Ovary (tissue), 9 donors: Measurements from ENCODE around the gene ZKSCAN5. TPM values are rescaled to one million over a fixed set of nuclear protein-coding genes. Genes with fewer than 3 reads are reported as not detected.

ENCODE experiments used
- DNase-seq, 5 donors: peaks; one replicate each; pipeline ENCODE4 v3.0.0-alpha.2; 2019 to 2020
- H3K27ac ChIP-seq, 2 donors: fragments of 200-600 bp; one replicate each; pipeline versions ENCODE4 v1.5.1 to v1.8.0; 2019 to 2022
- H3K27me3 ChIP-seq: fragments of 200-600 bp; one replicate; pipeline ENCODE4 v1.8.0; 2022
- H3K36me3 ChIP-seq: fragments of 200-600 bp; sonication (generic); one replicate; pipeline ENCODE4 v1.5.1; 2019
- H3K4me1 ChIP-seq: one replicate; pipeline ENCODE4 v1.8.1; 2013; ENCODE audit warnings: mild to moderate bottlenecking, moderate library complexity; ENCODE audit not compliant: insufficient read depth
- H3K4me3 ChIP-seq: fragments of 200-600 bp; sonication (generic); one replicate; pipeline ENCODE4 v1.5.1; 2017
- H3K9me3 ChIP-seq, 2 donors: fragments of 200-600 bp in 1 of 2; sonication (generic) in 1 of 2; one replicate each; pipeline versions ENCODE4 v1.5.1 to v1.8.1; 2013 to 2019; ENCODE audit warnings: mild to moderate bottlenecking in 1 of 2, moderate library complexity in 1 of 2
- EP300 ChIP-seq: sonication (generic); formaldehyde crosslinking; IDR thresholded peaks from one replicate; pipeline ENCODE4 v1.6.1; 2017; ENCODE audit warnings: antibody characterized with exemption
- POLR2A ChIP-seq: fragments of 450-650 bp; IDR thresholded peaks from one replicate; pipeline ENCODE4 v1.6.1; 2017; ENCODE audit warnings: antibody characterized with exemption, mild to moderate bottlenecking, moderate library complexity
- WGBS, 3 donors: extraction: QIAGEN DNeasy Blood & Tissue Kit in 1 of 3; methylation state at CpG; one replicate each; pipeline versions ENCODE4 v1.1.5 to v1.1.7; 2013 to 2017; 5-methylcytosine and 5-hydroxymethylcytosine counted together
- intact Hi-C, 4 donors: fragments of 100-400 bp; cut with DNase I; formaldehyde crosslinking; loops; one replicate each; pipeline versions ENCODE4 v1.11.0 to v1.15.1; 2022 to 2023
- polyA plus RNA-seq, 2 donors: library from polyadenylated mRNA; stranded (reverse); fragments of 200-250 nt in 1 of 2; fragments of 350-450 nt in 1 of 2; fragmentation: Illumina TruSeq in 1 of 2; extraction: RNeasy Lipid Tissue Mini Kit (QIAGEN cat#74804) in 1 of 2; gene quantifications; one replicate each; pipeline ENCODE4 v1.2.3, GENCODE V29; 2013 to 2014
- total RNA-seq, 7 donors: library from RNA; depleted of rRNA in 2 of 7; stranded (reverse); fragments of >200 nt in 2 of 7; fragmentation: NEBNext Ultra II Directional in 3 of 7; extraction: Animal tissue kit (Norgen Biotek cat#: 25700) in 3 of 7; gene quantifications; one replicate each; pipeline versions ENCODE4 v1.1.0 to v1.2.4, GENCODE V29; 2016 to 2023
- TF ChIP-seq, protein P1 (sequence below), 3 donors: fragments of 450-650 bp in 2 of 3; fragments of 200-600 bp in 1 of 3; IDR thresholded peaks; one replicate each; pipeline versions ENCODE4 v1.5.1 to v1.8.0; 2016 to 2022; ENCODE audit warnings: antibody characterized with exemption in 3 of 3, mild to moderate bottlenecking in 1 of 3
- donor health status: DM: no; HTN: no; CAD: no; lungs with moderate emphysema.
- donor health status: DM: no; HTN: no; CAD: no.
- donor health status: Bipolar disorder and iron deficiency.
- donor health status: DM: yes; HTN: yes; CAD: no.
- donor health status: DM: no; HTN: no; CAD: no.
- donor health status: DM: yes; HTN: yes; CAD: no.

ZKSCAN5 gene
- total and polyA plus RNA-seq, 9 donors, result 5.2 to 12.1 (median 8.6) TPM

DNA sequence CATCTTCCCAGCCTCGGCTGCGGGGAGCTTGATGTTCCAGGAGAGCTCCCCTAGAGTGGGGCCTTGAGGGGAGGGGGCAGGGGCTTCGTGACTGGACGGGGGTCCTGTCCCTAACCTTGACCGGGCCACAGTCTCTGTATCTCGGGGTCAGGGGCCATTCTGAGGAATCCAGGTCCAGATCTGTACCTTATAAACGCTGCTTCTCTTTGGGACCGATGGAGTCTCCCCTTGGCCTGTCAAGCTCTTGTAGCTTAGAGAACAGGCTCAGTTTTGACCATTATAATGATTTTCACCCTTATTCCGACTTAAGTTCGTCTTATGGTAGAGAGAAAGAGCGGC, 831 bp downstream of the ZKSCAN5 start:
- WGBS, 3 donors, result 2 to 4% (median 4%) methylated on average over 11 of the region's 11 CpGs
- Histone ChIP-seq H3K36me3 (no peaks in the 10 kb centered on the region), H3K4me3 (peak overlapping the region; percentile 75), H3K27me3 (no peaks in the 10 kb centered on the region), H3K4me1 (peaks cover 12% of the 10 kb centered on the region), H3K9me3 (no peaks in the 10 kb centered on the region), H3K27ac (peak overlapping the region; percentile 81 to 95)
- no peak for DNase-seq
- intact Hi-C loops, result loop anchor here in 1 of 4 donors (5.0 kb wide), 1 partner anchor 47 kb away; the partner anchor contains the start of gene FAM200A
- no peak for TF ChIP-seq POLR2A
- no peak for TF ChIP-seq EP300
- TF ChIP-seq, protein P1, sequence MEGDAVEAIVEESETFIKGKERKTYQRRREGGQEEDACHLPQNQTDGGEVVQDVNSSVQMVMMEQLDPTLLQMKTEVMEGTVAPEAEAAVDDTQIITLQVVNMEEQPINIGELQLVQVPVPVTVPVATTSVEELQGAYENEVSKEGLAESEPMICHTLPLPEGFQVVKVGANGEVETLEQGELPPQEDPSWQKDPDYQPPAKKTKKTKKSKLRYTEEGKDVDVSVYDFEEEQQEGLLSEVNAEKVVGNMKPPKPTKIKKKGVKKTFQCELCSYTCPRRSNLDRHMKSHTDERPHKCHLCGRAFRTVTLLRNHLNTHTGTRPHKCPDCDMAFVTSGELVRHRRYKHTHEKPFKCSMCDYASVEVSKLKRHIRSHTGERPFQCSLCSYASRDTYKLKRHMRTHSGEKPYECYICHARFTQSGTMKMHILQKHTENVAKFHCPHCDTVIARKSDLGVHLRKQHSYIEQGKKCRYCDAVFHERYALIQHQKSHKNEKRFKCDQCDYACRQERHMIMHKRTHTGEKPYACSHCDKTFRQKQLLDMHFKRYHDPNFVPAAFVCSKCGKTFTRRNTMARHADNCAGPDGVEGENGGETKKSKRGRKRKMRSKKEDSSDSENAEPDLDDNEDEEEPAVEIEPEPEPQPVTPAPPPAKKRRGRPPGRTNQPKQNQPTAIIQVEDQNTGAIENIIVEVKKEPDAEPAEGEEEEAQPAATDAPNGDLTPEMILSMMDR (IDR thresholded peaks at IDR 0.05), result no peak

DNA sequence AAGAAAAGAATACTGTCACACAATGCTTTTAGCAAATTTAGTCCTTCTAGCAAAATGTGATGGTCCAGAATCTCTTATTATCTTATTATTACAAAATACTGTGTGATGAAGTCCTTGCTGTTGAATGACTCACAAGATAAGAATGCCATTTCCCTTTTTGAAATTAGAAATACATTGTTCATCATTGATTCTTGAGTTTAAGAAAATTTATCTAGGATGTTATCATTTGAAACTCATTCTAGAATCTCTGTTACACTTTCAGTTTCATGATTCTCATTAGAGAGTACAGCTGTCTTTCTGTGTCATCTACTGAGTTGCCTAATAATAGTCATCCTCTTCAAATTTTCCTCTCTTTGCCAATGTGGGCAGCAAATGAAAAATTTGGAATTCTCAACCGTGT, 9.6 kb downstream of the ZKSCAN5 start:
- no peaks in the 10 kb centered on the region for H3K27me3 ChIP-seq
- H3K9me3 ChIP-seq, result no peaks in the 10 kb centered on the region
- no peak for DNase-seq
- no peak overlapping the region for H3K27ac ChIP-seq
- H3K36me3 ChIP-seq, result no peaks in the 10 kb centered on the region
- no peaks in the 10 kb centered on the region for H3K4me1 ChIP-seq
- H3K4me3 ChIP-seq, result no peak overlapping the region
- intact Hi-C loops, result loop anchor here in 1 of 4 donors (10.0 kb wide), 1 partner anchor 111 kb away; no protein-coding TSS in a partner anchor
- 80 to 92% (median 88%) methylated on average over 1 of the region's 1 CpG for WGBS, 3 donors
- TF ChIP-seq, protein P1 (IDR thresholded peaks at IDR 0.05), result no peak
- TF ChIP-seq POLR2A (no peak), EP300 (no peak)

DNA sequence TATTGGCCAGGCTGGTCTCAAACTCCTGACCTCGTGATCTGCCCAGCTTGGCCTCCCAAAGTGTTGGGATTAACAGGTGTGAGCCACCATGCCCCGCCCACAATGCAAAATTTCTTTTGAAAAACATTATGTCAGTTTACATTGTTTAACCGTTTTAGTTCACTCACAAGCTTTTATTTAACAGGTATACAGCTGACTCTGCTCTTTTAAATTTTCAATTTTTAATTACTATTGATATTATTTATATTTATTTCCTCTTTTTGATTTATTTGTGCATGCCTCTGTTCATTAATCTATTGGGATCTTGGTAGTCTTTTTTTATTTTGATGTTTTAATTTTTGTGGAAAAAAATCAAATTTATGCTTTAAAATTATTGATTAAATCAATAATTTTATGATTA, 16.9 kb downstream of the ZKSCAN5 start:
- Histone ChIP-seq H3K9me3 (no peaks in the 10 kb centered on the region), H3K27ac (no peak overlapping the region), H3K4me3 (no peak overlapping the region), H3K36me3 (no peaks in the 10 kb centered on the region), H3K27me3 (no peaks in the 10 kb centered on the region), H3K4me1 (no peaks in the 10 kb centered on the region)
- WGBS, 3 donors, result 93 to 95% (median 95%) methylated on average over 3 of the region's 3 CpGs
- intact Hi-C loops, result no loop called here
- TF ChIP-seq, protein P1 (IDR thresholded peaks at IDR 0.05), result no peak
- TF ChIP-seq EP300 (no peak), POLR2A (no peak)
- DNase-seq, result no peak

DNA sequence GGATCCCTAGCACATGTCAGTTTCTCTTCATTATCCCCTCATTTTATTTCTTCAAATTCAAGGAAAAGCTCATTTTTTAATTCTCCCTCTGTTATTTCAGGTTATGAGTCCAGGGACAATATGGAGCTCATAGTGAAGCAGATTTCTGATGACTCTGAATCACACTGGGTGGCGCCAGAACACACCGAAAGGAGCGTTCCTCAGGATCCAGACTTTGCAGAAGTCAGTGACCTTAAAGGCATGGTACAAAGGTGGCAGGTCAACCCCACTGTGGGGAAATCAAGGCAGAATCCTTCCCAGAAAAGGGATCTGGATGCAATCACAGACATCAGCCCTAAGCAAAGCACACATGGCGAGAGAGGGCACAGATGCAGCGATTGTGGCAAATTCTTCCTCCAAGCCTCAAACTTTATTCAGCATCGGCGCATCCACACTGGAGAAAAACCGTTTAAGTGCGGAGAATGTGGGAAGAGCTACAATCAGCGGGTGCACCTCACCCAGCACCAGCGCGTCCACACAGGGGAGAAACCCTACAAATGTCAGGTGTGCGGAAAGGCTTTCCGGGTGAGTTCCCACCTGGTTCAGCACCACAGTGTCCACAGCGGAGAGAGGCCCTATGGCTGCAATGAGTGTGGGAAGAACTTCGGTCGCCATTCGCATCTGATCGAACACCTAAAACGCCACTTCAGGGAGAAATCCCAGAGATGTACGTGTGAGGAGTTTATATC, 21.4 kb downstream of the ZKSCAN5 start:
- peaks cover 0 to 21% of the 10 kb centered on the region in 2 donors for H3K9me3 ChIP-seq
- peak in 1 of 5 donors; percentile 17 for DNase-seq
- WGBS, 3 donors, result 94 to 95% (median 95%) methylated on average over 21 of the region's 21 CpGs
- no peak overlapping the region for H3K4me3 ChIP-seq
- H3K27me3 ChIP-seq, result no peaks in the 10 kb centered on the region
- TF ChIP-seq EP300 (no peak), POLR2A (no peak)
- TF ChIP-seq, protein P1 (IDR thresholded peaks at IDR 0.05), result no peak
- intact Hi-C loops, result no loop called here
- H3K4me1 ChIP-seq, result no peaks in the 10 kb centered on the region
- no peak overlapping the region for H3K27ac ChIP-seq
- no peaks in the 10 kb centered on the region for H3K36me3 ChIP-seq
